Liver (tissue), 9 donors: Measurements from ENCODE around the gene CXorf65. TPM values are rescaled to one million over a fixed set of nuclear protein-coding genes. Genes with fewer than 3 reads are reported as not detected.

Source experiments
- DNase-seq: peaks from one replicate; pipeline ENCODE4 v3.0.0-alpha.2; 2017; ENCODE audit warnings: low spot score
- H3K27ac ChIP-seq, 2 donors: one replicate each; pipeline ENCODE4 v1.7.0; 2013; ENCODE audit warnings: inconsistent platforms in 2 of 2, low read length in 2 of 2, control low read depth in 1 of 2, low read depth in 1 of 2, mild to moderate bottlenecking in 1 of 2
- H3K27me3 ChIP-seq, 4 donors: one replicate each; pipeline versions ENCODE4 v1.6.1 to v1.7.0; 2013; ENCODE audit warnings: low read length in 3 of 4, inconsistent platforms in 1 of 4, mild to moderate bottlenecking in 1 of 4, moderate library complexity in 1 of 4; ENCODE audit not compliant: control insufficient read depth in 4 of 4, insufficient read depth in 4 of 4
- H3K36me3 ChIP-seq, 4 donors: one replicate each; pipeline versions ENCODE4 v1.6.1 to v1.7.0; 2013; ENCODE audit warnings: low read length in 3 of 4, mild to moderate bottlenecking in 3 of 4, low read depth in 1 of 4, moderate library complexity in 1 of 4; ENCODE audit not compliant: control insufficient read depth in 4 of 4, insufficient read depth in 3 of 4
- H3K4me1 ChIP-seq, 4 donors: one replicate each; pipeline versions ENCODE4 v1.6.1 to v1.7.0; 2013; ENCODE audit warnings: low read length in 3 of 4, mild to moderate bottlenecking in 3 of 4, moderate library complexity in 1 of 4; ENCODE audit not compliant: control insufficient read depth in 4 of 4, insufficient read depth in 4 of 4
- H3K4me3 ChIP-seq, 3 donors: one replicate each; pipeline versions ENCODE4 v1.6.1 to v1.7.0; 2013; ENCODE audit warnings: low read length in 3 of 3, control low read depth in 1 of 3, low read depth in 1 of 3, mild to moderate bottlenecking in 1 of 3
- H3K9ac ChIP-seq, 2 donors: one replicate each; pipeline ENCODE4 v1.7.0; 2013; ENCODE audit warnings: low read length in 2 of 2, mild to moderate bottlenecking in 2 of 2, moderate library complexity in 2 of 2, control low read depth in 1 of 2, low read depth in 1 of 2
- H3K9me3 ChIP-seq, 4 donors: one replicate each; pipeline versions ENCODE4 v1.6.1 to v1.7.0; 2013; ENCODE audit warnings: low read length in 3 of 4; ENCODE audit not compliant: control insufficient read depth in 4 of 4
- ATF3 ChIP-seq: IDR thresholded peaks from 2 replicates; pipeline ENCODE4 v1.6.1; 2016; ENCODE audit warnings: antibody characterized with exemption
- CTCF ChIP-seq: fragments of 150-350 bp; IDR thresholded peaks from 2 replicates; pipeline ENCODE4 v1.5.1; 2017; ENCODE audit warnings: improper control_type of control experiment, low read depth, low read length; ENCODE audit not compliant: missing input control
- EGR1 ChIP-seq, 2 donors: IDR thresholded peaks; 2 replicates each; pipeline ENCODE4 v1.6.1; 2016 to 2018; ENCODE audit warnings: antibody characterized with exemption in 2 of 2, low read depth in 2 of 2
- FOXA1 ChIP-seq: IDR thresholded peaks from 2 replicates; pipeline ENCODE4 v1.6.1; 2016; ENCODE audit warnings: antibody characterized with exemption
- FOXA2 ChIP-seq: IDR thresholded peaks from 2 replicates; pipeline ENCODE4 v1.6.1; 2016; ENCODE audit warnings: antibody characterized with exemption
- GABPA ChIP-seq, 2 donors: IDR thresholded peaks in 1 of 2; conservative IDR thresholded peaks in 1 of 2; 2 replicates each; pipeline ENCODE4 v1.6.1; 2016; ENCODE audit warnings: antibody characterized with exemption in 2 of 2, mild to moderate bottlenecking in 1 of 2, moderate library complexity in 1 of 2
- HNF4A ChIP-seq, 2 donors: conservative IDR thresholded peaks; 2 replicates each; pipeline ENCODE4 v1.6.1; 2016; ENCODE audit warnings: antibody characterized with exemption in 2 of 2, mild to moderate bottlenecking in 2 of 2
- HNF4G ChIP-seq: IDR thresholded peaks from 2 replicates; pipeline ENCODE4 v1.6.1; 2016; ENCODE audit warnings: antibody characterized with exemption
- JUND ChIP-seq, 2 donors: IDR thresholded peaks; 2 replicates each; pipeline ENCODE4 v1.6.1; 2016; ENCODE audit warnings: antibody characterized with exemption in 2 of 2
- MAX ChIP-seq: IDR thresholded peaks from 2 replicates; pipeline ENCODE4 v1.6.1; 2016; ENCODE audit warnings: antibody characterized with exemption
- NR2F2 ChIP-seq: IDR thresholded peaks from 2 replicates; pipeline ENCODE4 v1.6.1; 2016; ENCODE audit warnings: antibody characterized with exemption
- RAD21 ChIP-seq, 2 donors: IDR thresholded peaks; 2 replicates each; pipeline ENCODE4 v1.6.1; 2016; ENCODE audit warnings: antibody characterized with exemption in 2 of 2, mild to moderate bottlenecking in 2 of 2
- REST ChIP-seq: IDR thresholded peaks from 2 replicates; pipeline ENCODE4 v1.6.1; 2016; ENCODE audit warnings: antibody characterized with exemption, mild to moderate bottlenecking
- RXRA ChIP-seq, 2 donors: IDR thresholded peaks; 2 replicates each; pipeline ENCODE4 v1.6.1; 2017 to 2018; ENCODE audit warnings: antibody characterized with exemption in 2 of 2, mild to moderate bottlenecking in 1 of 2
- SP1 ChIP-seq: IDR thresholded peaks from 2 replicates; pipeline ENCODE4 v1.6.1; 2018; ENCODE audit warnings: antibody characterized with exemption, mild to moderate bottlenecking
- TAF1 ChIP-seq: conservative IDR thresholded peaks from 2 replicates; pipeline ENCODE4 v1.6.1; 2016; ENCODE audit warnings: antibody characterized with exemption, mild to moderate bottlenecking
- YY1 ChIP-seq: IDR thresholded peaks from 2 replicates; pipeline ENCODE4 v1.6.1; 2016; ENCODE audit warnings: antibody characterized with exemption, mild to moderate bottlenecking
- ZBTB33 ChIP-seq: IDR thresholded peaks from 2 replicates; pipeline ENCODE4 v1.6.1; 2016; ENCODE audit warnings: antibody characterized with exemption
- WGBS: extraction: QIAGEN DNeasy Blood & Tissue Kit; methylation state at CpG from one replicate; pipeline ENCODE4 v1.1.7; 2013; 5-methylcytosine and 5-hydroxymethylcytosine counted together
- polyA plus RNA-seq, 2 donors: library from polyadenylated mRNA; stranded (reverse) in 1 of 2; unstranded in 1 of 2; fragments of 200-250 nt in 1 of 2; fragments of >200 nt in 1 of 2; fragmentation: Nextera tagmentation in 1 of 2; extraction: Ambion mirVana in 1 of 2; gene quantifications; one replicate each; pipeline versions ENCODE4 v1.2.1 to v1.2.3, GENCODE V29; 2013 to 2015
- total RNA-seq, 2 donors: library from RNA; depleted of rRNA; stranded (reverse); fragments of >200 nt; gene quantifications; one replicate each; pipeline ENCODE4 v1.2.3, GENCODE V29; 2014
- donor health status: healthy.
- donor health status: healthy.
- donor health status: healthy.
- donor health status: healthy.
- donor health status: healthy.

The CXorf65 gene
- total and polyA plus RNA-seq, 4 donors, result not detected

GRCh38 chrX:71144651-71145050 is 38.1 kb upstream of the CXorf65 start, which contains the start of gene NLGN3:
Gene NLGN3, plus strand, starts transcription at chrX:71144841. Its CDS starts 2,909 bp downstream, at chrX:71147750.
- TF ChIP-seq ATF3 (no peak), RXRA (IDR thresholded peaks at IDR 0.05) (no peak), FOXA2 (no peak), REST (no peak), MAX (no peak), HNF4G (no peak), EGR1 (IDR thresholded peaks at IDR 0.05; ENCODE audit: low read depth in 2 of 2) (no peak), SP1 (no peak), NR2F2 (no peak), YY1 (no peak), GABPA (IDR thresholded peaks at IDR 0.05 in 1 of 2, conservative IDR thresholded peaks at IDR 0.05 in 1 of 2) (no peak), RAD21 (IDR thresholded peaks at IDR 0.05) (no peak), FOXA1 (no peak), TAF1 (no peak), CTCF (no peak), JUND (IDR thresholded peaks at IDR 0.05) (no peak), HNF4A (conservative IDR thresholded peaks at IDR 0.05) (no peak), ZBTB33 (no peak)
- DNase-seq, result no peak
- no peak within 1 kb of the TSS for H3K4me3 ChIP-seq

More at GRCh38 chrX:71144651-71145050, 38.1 kb upstream of the CXorf65 start, which contains the start of gene NLGN3:
- Histone ChIP-seq H3K4me1 (peaks cover 0 to 6% (median 3%) of the 10 kb centered on the region in 4 donors), H3K27ac (no peak within 1 kb of the TSS), H3K36me3 (peaks cover 0 to 11% (median 6%) of the 10 kb centered on the region in 4 donors), H3K9ac (no peak within 1 kb of the TSS), H3K27me3 (no peaks in the 10 kb centered on the region), H3K9me3 (no peaks in the 10 kb centered on the region)
- 15% methylated on average over 28 of the region's 28 CpGs for WGBS
